Gastrocnemius medialis (tissue), 4 donors: ENCODE measurements around the gene NHERF2. TPM values are rescaled to one million over a fixed set of nuclear protein-coding genes. Genes with fewer than 3 reads are reported as not detected.

Source experiments
- ATAC-seq, 2 donors: fragments of 150-250 bp; one replicate each; pipeline ENCODE4 v1.9.1; 2016
- DNase-seq, 2 donors: peaks; one replicate each; pipeline ENCODE4 v3.0.0-alpha.2; 2019
- H3K27ac ChIP-seq, 4 donors: fragments of 200-600 bp; sonication (generic); 1 replicate in 1 of 4; 2 replicates in 3 of 4; pipeline ENCODE4 v1.5.1; 2016 to 2018; ENCODE audit warnings: mild to moderate bottlenecking in 2 of 4, moderate library complexity in 1 of 4
- H3K27me3 ChIP-seq, 3 donors: fragments of 200-600 bp; sonication (generic) in 2 of 3; 1 replicate in 1 of 3; 2 replicates in 2 of 3; pipeline versions ENCODE4 v1.5.1 to v1.6.0; 2016 to 2019; ENCODE audit warnings: mild to moderate bottlenecking in 1 of 3, moderate library complexity in 1 of 3
- H3K36me3 ChIP-seq, 2 donors: fragments of 200-600 bp; sonication (generic) in 1 of 2; one replicate each; pipeline ENCODE4 v1.5.1; 2017 to 2018
- H3K4me1 ChIP-seq, 2 donors: fragments of 200-600 bp; sonication (generic) in 1 of 2; one replicate each; pipeline ENCODE4 v1.5.1; 2016 to 2017; ENCODE audit warnings: mild to moderate bottlenecking in 2 of 2
- H3K4me3 ChIP-seq, 4 donors: fragments of 200-600 bp; sonication (generic) in 3 of 4; 1 replicate in 1 of 4; 2 replicates in 3 of 4; pipeline ENCODE4 v1.5.1; 2016 to 2019; ENCODE audit warnings: mild to moderate bottlenecking in 2 of 4
- H3K9me3 ChIP-seq, 3 donors: fragments of 200-600 bp; sonication (generic) in 2 of 3; 1 replicate in 1 of 3; 2 replicates in 2 of 3; pipeline ENCODE4 v1.5.1; 2016 to 2019
- POLR2A ChIP-seq, 2 donors: fragments of 450-650 bp; IDR thresholded peaks; one replicate each; pipeline ENCODE4 v1.6.1; 2017; ENCODE audit warnings: antibody characterized with exemption in 2 of 2, mild to moderate bottlenecking in 2 of 2, moderate library complexity in 2 of 2
- in situ Hi-C, 4 donors: fragments of 200-750 bp; cut with MboI; loops; one replicate each; pipeline versions ENCODE4 v1.15.0 to v1.8.0; 2017; ENCODE audit warnings: low sequenced_read_pairs in 4 of 4
- intact Hi-C: fragments of 100-400 bp; cut with DNase I; formaldehyde crosslinking; loops from one replicate; pipeline ENCODE4 v1.15.1; 2023; ENCODE audit warnings: low total_unique reads
- total RNA-seq, 4 donors: library from RNA; depleted of rRNA; stranded (reverse); fragments of >200 nt; gene quantifications; one replicate each; pipeline versions ENCODE4 v1.1.0 to v1.2.3, GENCODE V29; 2016
- TF ChIP-seq, protein P1 (sequence below), 5 experiments: fragments of 450-650 bp in 3 of 5; fragments of 200-600 bp in 2 of 5; sonication (generic) in 2 of 5; IDR thresholded peaks in 4 of 5; conservative IDR thresholded peaks in 1 of 5; 1 replicate in 4 of 5; 2 replicates in 1 of 5; pipeline ENCODE4 v1.5.1; 2016 to 2019; ENCODE audit warnings: antibody characterized with exemption in 5 of 5, mild to moderate bottlenecking in 3 of 5, moderate library complexity in 3 of 5

The NHERF2 gene
- total RNA-seq, 4 donors from 2014 or later: 51.6 to 86.9 (median 74.4) TPM

DNA sequence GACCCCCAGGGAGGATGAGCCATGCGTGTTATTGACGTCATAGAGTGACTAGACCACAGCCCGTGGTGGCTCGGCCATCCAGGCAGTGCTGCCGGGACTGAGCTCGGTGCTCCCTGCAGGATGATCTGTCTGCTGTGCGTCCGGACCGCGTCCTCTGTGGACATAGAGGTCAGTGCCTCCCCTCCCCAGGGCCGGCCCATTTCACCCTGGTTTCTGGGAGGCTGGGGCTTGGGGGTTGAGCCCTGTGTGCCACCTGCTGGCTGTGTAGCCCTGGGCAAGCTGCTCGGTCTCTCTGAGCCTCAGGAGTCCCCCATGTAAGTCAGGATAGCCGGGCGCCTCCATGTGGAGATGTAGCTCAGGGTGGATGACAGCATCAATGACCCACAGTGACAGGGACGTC lies 29.4 kb downstream of the NHERF2 start:
- DNase-seq: no peak
- in situ Hi-C loops: no loop called here
- H3K27me3 ChIP-seq: no peaks in the 10 kb centered on the region
- H3K36me3 ChIP-seq: peaks cover 0 to 51% of the 10 kb centered on the region in 2 donors
- H3K27ac ChIP-seq: no peak overlapping the region
- intact Hi-C loops: no loop called here
- no peak for TF ChIP-seq POLR2A (IDR thresholded peaks at IDR 0.05)
- TF ChIP-seq, protein P1, sequence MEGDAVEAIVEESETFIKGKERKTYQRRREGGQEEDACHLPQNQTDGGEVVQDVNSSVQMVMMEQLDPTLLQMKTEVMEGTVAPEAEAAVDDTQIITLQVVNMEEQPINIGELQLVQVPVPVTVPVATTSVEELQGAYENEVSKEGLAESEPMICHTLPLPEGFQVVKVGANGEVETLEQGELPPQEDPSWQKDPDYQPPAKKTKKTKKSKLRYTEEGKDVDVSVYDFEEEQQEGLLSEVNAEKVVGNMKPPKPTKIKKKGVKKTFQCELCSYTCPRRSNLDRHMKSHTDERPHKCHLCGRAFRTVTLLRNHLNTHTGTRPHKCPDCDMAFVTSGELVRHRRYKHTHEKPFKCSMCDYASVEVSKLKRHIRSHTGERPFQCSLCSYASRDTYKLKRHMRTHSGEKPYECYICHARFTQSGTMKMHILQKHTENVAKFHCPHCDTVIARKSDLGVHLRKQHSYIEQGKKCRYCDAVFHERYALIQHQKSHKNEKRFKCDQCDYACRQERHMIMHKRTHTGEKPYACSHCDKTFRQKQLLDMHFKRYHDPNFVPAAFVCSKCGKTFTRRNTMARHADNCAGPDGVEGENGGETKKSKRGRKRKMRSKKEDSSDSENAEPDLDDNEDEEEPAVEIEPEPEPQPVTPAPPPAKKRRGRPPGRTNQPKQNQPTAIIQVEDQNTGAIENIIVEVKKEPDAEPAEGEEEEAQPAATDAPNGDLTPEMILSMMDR (IDR thresholded peaks at IDR 0.05 in 4 of 5, conservative IDR thresholded peaks at IDR 0.05 in 1 of 5): peak in 3 of 5 experiments; percentile 17 to 36 (median 22)
- no peak for ATAC-seq
- H3K4me3 ChIP-seq: no peak overlapping the region
- no peaks in the 10 kb centered on the region for H3K9me3 ChIP-seq
- H3K4me1 ChIP-seq: no peaks in the 10 kb centered on the region

DNA sequence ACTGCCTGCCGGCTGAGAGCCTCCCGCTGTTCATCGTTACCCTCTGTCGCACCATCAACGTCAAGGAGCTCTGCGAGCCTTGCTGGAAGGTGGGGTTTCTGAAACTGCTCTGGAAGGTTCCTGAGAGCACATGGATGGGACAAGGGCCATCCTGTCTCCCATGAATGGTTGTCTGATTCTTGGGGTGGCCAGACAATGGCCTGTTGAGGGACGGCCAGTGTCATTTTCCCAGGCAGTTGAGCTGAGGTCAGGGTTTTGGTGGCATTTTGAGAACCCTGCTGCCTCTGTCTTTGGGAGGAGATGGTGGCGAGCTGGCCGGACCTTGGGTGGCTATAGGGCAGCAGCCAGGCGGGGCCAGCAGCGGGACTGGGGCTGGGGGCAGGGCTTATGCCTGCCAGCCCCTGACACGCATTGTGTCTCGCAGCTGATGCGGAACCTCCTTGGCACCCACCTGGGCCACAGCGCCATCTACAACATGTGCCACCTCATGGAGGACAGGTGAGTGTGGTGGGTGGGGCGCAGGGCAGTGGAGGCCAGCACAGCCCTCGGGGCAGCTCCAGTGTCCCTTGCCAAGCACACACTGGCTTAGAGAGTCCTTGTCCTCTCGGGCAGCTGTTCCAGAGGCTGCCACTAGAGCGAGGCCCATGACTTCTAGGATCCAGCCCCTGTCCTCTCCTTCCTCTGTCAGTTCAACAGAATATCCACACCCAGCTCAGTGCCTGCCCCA lies 30.1 kb downstream of the NHERF2 start:
- intact Hi-C loops: no loop called here
- peaks cover 0 to 44% of the 10 kb centered on the region in 2 donors for H3K36me3 ChIP-seq
- ATAC-seq: no peak

DNA sequence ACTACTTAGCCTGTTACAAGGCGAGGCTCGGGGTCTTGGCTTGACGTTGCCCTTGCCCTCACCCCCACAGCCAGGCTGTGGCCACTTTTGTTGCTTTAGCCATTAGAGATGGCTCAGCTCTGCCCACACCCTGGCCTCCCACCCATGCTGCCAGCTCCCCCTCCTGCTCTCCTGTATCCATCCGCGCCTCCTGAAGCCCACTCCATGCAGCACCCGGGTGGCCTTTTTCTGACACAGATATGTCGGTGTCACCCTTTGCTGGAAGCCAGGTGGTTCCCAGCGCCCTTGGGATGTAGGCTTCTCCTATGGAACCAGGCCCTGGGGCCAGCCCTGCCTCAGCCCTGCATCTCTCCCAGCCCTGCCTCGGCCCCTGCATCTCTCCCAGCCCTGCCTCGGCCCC lies 30.7 kb downstream of the NHERF2 start:
- intact Hi-C loops (no loop called here), in situ Hi-C loops (no loop called here)

More for the DNA sequence above, 30.1 kb downstream of the NHERF2 start:
- Histone ChIP-seq H3K4me1 (no peaks in the 10 kb centered on the region), H3K27ac (no peak overlapping the region), H3K27me3 (no peaks in the 10 kb centered on the region), H3K4me3 (no peak overlapping the region), H3K9me3 (no peaks in the 10 kb centered on the region)
- no peak for DNase-seq
- in situ Hi-C loops: no loop called here
- TF ChIP-seq, protein P1 (IDR thresholded peaks at IDR 0.05 in 4 of 5, conservative IDR thresholded peaks at IDR 0.05 in 1 of 5): peak in 1 of 5 experiments; percentile 27
- no peak for TF ChIP-seq POLR2A (IDR thresholded peaks at IDR 0.05)

DNA sequence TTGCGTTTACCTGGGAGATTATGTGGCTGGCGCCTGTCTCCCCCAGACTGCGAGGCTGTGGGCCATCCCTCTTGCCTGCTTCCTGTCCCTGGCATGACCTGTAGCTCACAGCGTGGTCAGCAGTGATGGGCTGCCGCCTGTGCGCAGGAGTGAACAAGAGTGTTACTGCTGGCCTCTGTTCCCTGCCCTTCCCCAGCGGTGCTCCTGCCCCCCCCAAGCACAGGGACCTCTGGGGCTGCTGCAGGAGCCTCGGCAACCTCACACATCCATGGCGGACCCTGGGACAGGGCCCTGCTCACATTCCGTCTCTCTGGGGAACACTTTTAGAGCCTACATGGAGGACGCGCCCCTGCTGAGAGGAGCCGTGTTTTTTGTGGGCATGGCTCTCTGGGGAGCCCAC lies 31.7 kb downstream of the NHERF2 start:
- DNase-seq: no peak
- in situ Hi-C loops: no loop called here
- Histone ChIP-seq H3K27me3 (no peaks in the 10 kb centered on the region), H3K27ac (no peak overlapping the region), H3K9me3 (no peaks in the 10 kb centered on the region), H3K36me3 (peaks cover 0 to 47% of the 10 kb centered on the region in 2 donors), H3K4me3 (no peak overlapping the region), H3K4me1 (no peaks in the 10 kb centered on the region)
- ATAC-seq: no peak
- TF ChIP-seq, protein P1 (IDR thresholded peaks at IDR 0.05 in 4 of 5, conservative IDR thresholded peaks at IDR 0.05 in 1 of 5): no peak
- TF ChIP-seq POLR2A (IDR thresholded peaks at IDR 0.05): no peak
- intact Hi-C loops: no loop called here

More for the DNA sequence above, 30.7 kb downstream of the NHERF2 start:
- TF ChIP-seq, protein P1 (IDR thresholded peaks at IDR 0.05 in 4 of 5, conservative IDR thresholded peaks at IDR 0.05 in 1 of 5): no peak
- TF ChIP-seq POLR2A (IDR thresholded peaks at IDR 0.05): no peak
- ATAC-seq (no peak), DNase-seq (no peak)
- H3K36me3 ChIP-seq: peaks cover 0 to 47% of the 10 kb centered on the region in 2 donors
- H3K27me3 ChIP-seq: no peaks in the 10 kb centered on the region
- no peak overlapping the region for H3K27ac ChIP-seq
- no peak overlapping the region for H3K4me3 ChIP-seq
- no peaks in the 10 kb centered on the region for H3K9me3 ChIP-seq
- no peaks in the 10 kb centered on the region for H3K4me1 ChIP-seq
